K562 (cell line): ENCODE results near the gene NPAS2. TPM values are rescaled to one million over a fixed set of nuclear protein-coding genes. Genes with fewer than 3 reads are reported as not detected.

Experiments used
- CBFA2T2 ChIP-seq: fragments of 450-650 bp; conservative IDR thresholded peaks from 2 replicates; pipeline ENCODE4 v1.6.1; 2017; ENCODE audit warnings: mild to moderate bottlenecking
- CBFA2T3 ChIP-seq: fragments of 450-650 bp; IDR thresholded peaks from 2 replicates; pipeline ENCODE4 v1.6.1; 2017
- DPF2 ChIP-seq: fragments of 450-650 bp; IDR thresholded peaks from 2 replicates; pipeline ENCODE4 v1.6.1; 2016
- EHMT2 ChIP-seq: fragments of 450-650 bp; IDR thresholded peaks from 2 replicates; pipeline ENCODE4 v1.6.1; 2018; ENCODE audit warnings: antibody characterized with exemption
- FOXM1 ChIP-seq, 2 experiments: fragments of 450-650 bp in 1 of 2; sonication (generic) in 1 of 2; formaldehyde crosslinking in 1 of 2; IDR thresholded peaks; 2 replicates each; pipeline versions ENCODE4 v1.6.1 to v1.9.0; 2017 to 2022; ENCODE audit warnings: low read depth in 2 of 2, mild to moderate bottlenecking in 2 of 2, missing genetic modification reagents in 1 of 2, moderate library complexity in 1 of 2
- JUND ChIP-seq, 2 experiments: IDR thresholded peaks; 2 replicates in 1 of 2; 3 replicates in 1 of 2; pipeline ENCODE4 v1.6.1; 2011; ENCODE audit warnings: borderline replicate concordance in 2 of 2, low read depth in 2 of 2, low read length in 2 of 2, improper control_type of control experiment in 1 of 2, missing biosample characterization in 1 of 2, missing genetic modification characterization in 1 of 2, missing genetic modification reagents in 1 of 2
- KDM1A ChIP-seq, 2 experiments: fragments of 450-650 bp; IDR thresholded peaks; 2 replicates each; pipeline ENCODE4 v1.6.1; 2016; ENCODE audit warnings: mild to moderate bottlenecking in 2 of 2
- MTA1 ChIP-seq: fragments of 450-650 bp; IDR thresholded peaks from 2 replicates; pipeline ENCODE4 v1.6.1; 2017; ENCODE audit warnings: borderline replicate concordance
- NEUROD1 ChIP-seq: fragments of 150-350 bp; IDR thresholded peaks from 2 replicates; pipeline ENCODE4 v1.6.1; 2014; ENCODE audit warnings: borderline replicate concordance, low read length, low read depth; ENCODE audit not compliant: partially characterized antibody
- NFIC ChIP-seq: fragments of 450-650 bp; IDR thresholded peaks from 2 replicates; pipeline ENCODE4 v1.6.1; 2017; ENCODE audit warnings: mild to moderate bottlenecking, inconsistent platforms
- PHF20 ChIP-seq: fragments of 450-650 bp; IDR thresholded peaks from 2 replicates; pipeline ENCODE4 v1.6.1; 2018; ENCODE audit not compliant: partially characterized antibody
- PPARD ChIP-seq: fragments of 250-450 bp; sonication (Bioruptor Pico); IDR thresholded peaks from 2 replicates; pipeline ENCODE4 v1.8.0; 2022; ENCODE audit warnings: inconsistent platforms, mild to moderate bottlenecking, moderate library complexity
- SAFB2 ChIP-seq: fragments of 200-400 bp; formaldehyde crosslinking; IDR thresholded peaks from 2 replicates; pipeline ENCODE4 v1.6.1; 2018; ENCODE audit warnings: borderline replicate concordance, low read length, low read depth, moderate library complexity; ENCODE audit not compliant: severe bottlenecking
- ZNF253 ChIP-seq: fragments of 250-450 bp; sonication (Bioruptor Pico); conservative IDR thresholded peaks from 2 replicates; pipeline ENCODE4 v1.6.1; 2021; ENCODE audit warnings: mild to moderate bottlenecking
- polyA plus RNA-seq, 8 experiments: library from polyadenylated mRNA; depleted of rRNA in 4 of 8; stranded (reverse) in 5 of 8; unstranded in 3 of 8; fragments of >200 nt; fragmentation: Nextera tagmentation in 2 of 8; fragmentation: Illumina TruSeq in 1 of 8; extraction: Ambion mirVana in 2 of 8; extraction: Trizol in 1 of 8; gene quantifications; 2 replicates each; pipeline versions ENCODE4 v1.2.1 to v1.2.3, GENCODE V29; 2011 to 2014; ENCODE audit warnings: inconsistent platforms in 1 of 8, missing spikeins in 1 of 8
- total RNA-seq, 7 experiments: library from RNA; depleted of rRNA in 6 of 7; stranded (reverse); fragments of >200 nt in 6 of 7; fragmentation: Illumina TruSeq in 2 of 7; extraction: Trizol in 2 of 7; gene quantifications; 2 replicates each; pipeline versions ENCODE4 v1.2.1 to v1.2.3, GENCODE V29; 2011 to 2021; ENCODE audit warnings: low replicate concordance in 1 of 7
- TF ChIP-seq, protein P1 (sequence below): fragments of 450-650 bp; IDR thresholded peaks from 2 replicates; pipeline ENCODE4 v1.6.1; 2016; ENCODE audit warnings: mild to moderate bottlenecking, moderate library complexity
- TF ChIP-seq, protein P2 (sequence below): fragments of 200-800 bp; sonication (Bioruptor generic); IDR thresholded peaks from 2 replicates; pipeline ENCODE4 v1.6.1; 2017; ENCODE audit warnings: missing genetic modification characterization, missing compliant biosample characterization

Gene NPAS2
- total and polyA plus RNA-seq, 9 of the 15 experiments (the other 6 are each of a cell fraction or from before 2014, with no cell fraction given) = 0.06 to 0.29 (median 0.07) TPM; not detected in 5

DNA sequence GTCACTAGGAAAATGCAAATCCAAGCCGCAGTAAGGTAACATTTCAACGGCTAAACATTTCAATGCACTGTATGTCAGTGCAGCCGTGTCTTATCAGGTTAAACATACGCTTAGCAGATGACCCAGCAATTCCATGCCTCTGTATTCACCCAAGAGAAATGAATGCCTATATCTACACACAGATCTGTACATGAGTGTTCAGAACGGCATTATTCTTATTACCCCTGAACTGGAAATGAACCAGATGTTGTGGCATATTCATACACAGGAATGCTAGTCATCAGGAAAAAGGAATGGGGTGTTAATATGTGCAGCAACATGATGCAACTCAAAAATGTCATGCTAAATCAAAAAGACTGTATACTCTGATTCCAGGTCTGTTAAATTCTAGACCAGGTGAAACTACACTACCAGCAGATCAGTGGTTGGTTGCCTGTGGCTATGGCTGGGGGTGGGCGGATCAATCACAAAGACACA lies 101.8 kb downstream of the NPAS2 start (continued):
- TF ChIP-seq, protein P1, sequence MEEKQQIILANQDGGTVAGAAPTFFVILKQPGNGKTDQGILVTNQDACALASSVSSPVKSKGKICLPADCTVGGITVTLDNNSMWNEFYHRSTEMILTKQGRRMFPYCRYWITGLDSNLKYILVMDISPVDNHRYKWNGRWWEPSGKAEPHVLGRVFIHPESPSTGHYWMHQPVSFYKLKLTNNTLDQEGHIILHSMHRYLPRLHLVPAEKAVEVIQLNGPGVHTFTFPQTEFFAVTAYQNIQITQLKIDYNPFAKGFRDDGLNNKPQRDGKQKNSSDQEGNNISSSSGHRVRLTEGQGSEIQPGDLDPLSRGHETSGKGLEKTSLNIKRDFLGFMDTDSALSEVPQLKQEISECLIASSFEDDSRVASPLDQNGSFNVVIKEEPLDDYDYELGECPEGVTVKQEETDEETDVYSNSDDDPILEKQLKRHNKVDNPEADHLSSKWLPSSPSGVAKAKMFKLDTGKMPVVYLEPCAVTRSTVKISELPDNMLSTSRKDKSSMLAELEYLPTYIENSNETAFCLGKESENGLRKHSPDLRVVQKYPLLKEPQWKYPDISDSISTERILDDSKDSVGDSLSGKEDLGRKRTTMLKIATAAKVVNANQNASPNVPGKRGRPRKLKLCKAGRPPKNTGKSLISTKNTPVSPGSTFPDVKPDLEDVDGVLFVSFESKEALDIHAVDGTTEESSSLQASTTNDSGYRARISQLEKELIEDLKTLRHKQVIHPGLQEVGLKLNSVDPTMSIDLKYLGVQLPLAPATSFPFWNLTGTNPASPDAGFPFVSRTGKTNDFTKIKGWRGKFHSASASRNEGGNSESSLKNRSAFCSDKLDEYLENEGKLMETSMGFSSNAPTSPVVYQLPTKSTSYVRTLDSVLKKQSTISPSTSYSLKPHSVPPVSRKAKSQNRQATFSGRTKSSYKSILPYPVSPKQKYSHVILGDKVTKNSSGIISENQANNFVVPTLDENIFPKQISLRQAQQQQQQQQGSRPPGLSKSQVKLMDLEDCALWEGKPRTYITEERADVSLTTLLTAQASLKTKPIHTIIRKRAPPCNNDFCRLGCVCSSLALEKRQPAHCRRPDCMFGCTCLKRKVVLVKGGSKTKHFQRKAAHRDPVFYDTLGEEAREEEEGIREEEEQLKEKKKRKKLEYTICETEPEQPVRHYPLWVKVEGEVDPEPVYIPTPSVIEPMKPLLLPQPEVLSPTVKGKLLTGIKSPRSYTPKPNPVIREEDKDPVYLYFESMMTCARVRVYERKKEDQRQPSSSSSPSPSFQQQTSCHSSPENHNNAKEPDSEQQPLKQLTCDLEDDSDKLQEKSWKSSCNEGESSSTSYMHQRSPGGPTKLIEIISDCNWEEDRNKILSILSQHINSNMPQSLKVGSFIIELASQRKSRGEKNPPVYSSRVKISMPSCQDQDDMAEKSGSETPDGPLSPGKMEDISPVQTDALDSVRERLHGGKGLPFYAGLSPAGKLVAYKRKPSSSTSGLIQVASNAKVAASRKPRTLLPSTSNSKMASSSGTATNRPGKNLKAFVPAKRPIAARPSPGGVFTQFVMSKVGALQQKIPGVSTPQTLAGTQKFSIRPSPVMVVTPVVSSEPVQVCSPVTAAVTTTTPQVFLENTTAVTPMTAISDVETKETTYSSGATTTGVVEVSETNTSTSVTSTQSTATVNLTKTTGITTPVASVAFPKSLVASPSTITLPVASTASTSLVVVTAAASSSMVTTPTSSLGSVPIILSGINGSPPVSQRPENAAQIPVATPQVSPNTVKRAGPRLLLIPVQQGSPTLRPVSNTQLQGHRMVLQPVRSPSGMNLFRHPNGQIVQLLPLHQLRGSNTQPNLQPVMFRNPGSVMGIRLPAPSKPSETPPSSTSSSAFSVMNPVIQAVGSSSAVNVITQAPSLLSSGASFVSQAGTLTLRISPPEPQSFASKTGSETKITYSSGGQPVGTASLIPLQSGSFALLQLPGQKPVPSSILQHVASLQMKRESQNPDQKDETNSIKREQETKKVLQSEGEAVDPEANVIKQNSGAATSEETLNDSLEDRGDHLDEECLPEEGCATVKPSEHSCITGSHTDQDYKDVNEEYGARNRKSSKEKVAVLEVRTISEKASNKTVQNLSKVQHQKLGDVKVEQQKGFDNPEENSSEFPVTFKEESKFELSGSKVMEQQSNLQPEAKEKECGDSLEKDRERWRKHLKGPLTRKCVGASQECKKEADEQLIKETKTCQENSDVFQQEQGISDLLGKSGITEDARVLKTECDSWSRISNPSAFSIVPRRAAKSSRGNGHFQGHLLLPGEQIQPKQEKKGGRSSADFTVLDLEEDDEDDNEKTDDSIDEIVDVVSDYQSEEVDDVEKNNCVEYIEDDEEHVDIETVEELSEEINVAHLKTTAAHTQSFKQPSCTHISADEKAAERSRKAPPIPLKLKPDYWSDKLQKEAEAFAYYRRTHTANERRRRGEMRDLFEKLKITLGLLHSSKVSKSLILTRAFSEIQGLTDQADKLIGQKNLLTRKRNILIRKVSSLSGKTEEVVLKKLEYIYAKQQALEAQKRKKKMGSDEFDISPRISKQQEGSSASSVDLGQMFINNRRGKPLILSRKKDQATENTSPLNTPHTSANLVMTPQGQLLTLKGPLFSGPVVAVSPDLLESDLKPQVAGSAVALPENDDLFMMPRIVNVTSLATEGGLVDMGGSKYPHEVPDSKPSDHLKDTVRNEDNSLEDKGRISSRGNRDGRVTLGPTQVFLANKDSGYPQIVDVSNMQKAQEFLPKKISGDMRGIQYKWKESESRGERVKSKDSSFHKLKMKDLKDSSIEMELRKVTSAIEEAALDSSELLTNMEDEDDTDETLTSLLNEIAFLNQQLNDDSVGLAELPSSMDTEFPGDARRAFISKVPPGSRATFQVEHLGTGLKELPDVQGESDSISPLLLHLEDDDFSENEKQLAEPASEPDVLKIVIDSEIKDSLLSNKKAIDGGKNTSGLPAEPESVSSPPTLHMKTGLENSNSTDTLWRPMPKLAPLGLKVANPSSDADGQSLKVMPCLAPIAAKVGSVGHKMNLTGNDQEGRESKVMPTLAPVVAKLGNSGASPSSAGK = no peak
- TF ChIP-seq NEUROD1 (peak; percentile 28), MTA1 (peak; percentile 32; the same call in 1 of the 2 replicates), CBFA2T3 (peak; percentile 89), SAFB2 (no peak), CBFA2T2 (peak; percentile 78), JUND (IDR thresholded peaks at IDR 0.05; ENCODE audit: borderline replicate concordance, low read depth, low read length) (peak; percentile 82), JUND (tag; IDR thresholded peaks at IDR 0.05; ENCODE audit: borderline replicate concordance, low read depth, low read length) (peak; percentile 77; the same call in 1 of the 3 replicates), PPARD (no peak), FOXM1 (IDR thresholded peaks at IDR 0.05; ENCODE audit: low read depth) (peak; percentile 52; the same call in 1 of the 2 replicates), FOXM1 (CRISPR knock-in tag; IDR thresholded peaks at IDR 0.05; ENCODE audit: low read depth) (no peak), NFIC (peak; percentile 39; the same call in 1 of the 2 replicates), KDM1A (IDR thresholded peaks at IDR 0.05) (peak in 1 of 2 experiments; percentile 44; a peak in 2 of 4 replicates), PHF20 (peak; percentile 35), DPF2 (peak; percentile 96), EHMT2 (0 out of 2 replicates have a peak, but pooled peaks have one; percentile 18), ZNF253 (CRISPR knock-in tag) (no peak)
- TF ChIP-seq, protein P2, sequence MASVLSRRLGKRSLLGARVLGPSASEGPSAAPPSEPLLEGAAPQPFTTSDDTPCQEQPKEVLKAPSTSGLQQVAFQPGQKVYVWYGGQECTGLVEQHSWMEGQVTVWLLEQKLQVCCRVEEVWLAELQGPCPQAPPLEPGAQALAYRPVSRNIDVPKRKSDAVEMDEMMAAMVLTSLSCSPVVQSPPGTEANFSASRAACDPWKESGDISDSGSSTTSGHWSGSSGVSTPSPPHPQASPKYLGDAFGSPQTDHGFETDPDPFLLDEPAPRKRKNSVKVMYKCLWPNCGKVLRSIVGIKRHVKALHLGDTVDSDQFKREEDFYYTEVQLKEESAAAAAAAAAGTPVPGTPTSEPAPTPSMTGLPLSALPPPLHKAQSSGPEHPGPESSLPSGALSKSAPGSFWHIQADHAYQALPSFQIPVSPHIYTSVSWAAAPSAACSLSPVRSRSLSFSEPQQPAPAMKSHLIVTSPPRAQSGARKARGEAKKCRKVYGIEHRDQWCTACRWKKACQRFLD (CRISPR knock-in tag) = peak; percentile 70; the same call in 1 of the 2 replicates
